GM21717 (cell line): ENCODE measurements around the gene ZNF614.
"Not testable (repeated sequence)": the region's sequence is repeated elsewhere in the genome, so short reads cannot be mapped to it uniquely, and the experiment has no call there.

Source experiments
- ATAC-seq: cut with Tn5 transposase; IDR thresholded peaks from one replicate; pipeline ENCODE4 v1.9.1; 2021; ENCODE audit warnings: mild to moderate bottlenecking, moderate library complexity; ENCODE audit not compliant: unreplicated experiment

The ZNF614 gene

DNA sequence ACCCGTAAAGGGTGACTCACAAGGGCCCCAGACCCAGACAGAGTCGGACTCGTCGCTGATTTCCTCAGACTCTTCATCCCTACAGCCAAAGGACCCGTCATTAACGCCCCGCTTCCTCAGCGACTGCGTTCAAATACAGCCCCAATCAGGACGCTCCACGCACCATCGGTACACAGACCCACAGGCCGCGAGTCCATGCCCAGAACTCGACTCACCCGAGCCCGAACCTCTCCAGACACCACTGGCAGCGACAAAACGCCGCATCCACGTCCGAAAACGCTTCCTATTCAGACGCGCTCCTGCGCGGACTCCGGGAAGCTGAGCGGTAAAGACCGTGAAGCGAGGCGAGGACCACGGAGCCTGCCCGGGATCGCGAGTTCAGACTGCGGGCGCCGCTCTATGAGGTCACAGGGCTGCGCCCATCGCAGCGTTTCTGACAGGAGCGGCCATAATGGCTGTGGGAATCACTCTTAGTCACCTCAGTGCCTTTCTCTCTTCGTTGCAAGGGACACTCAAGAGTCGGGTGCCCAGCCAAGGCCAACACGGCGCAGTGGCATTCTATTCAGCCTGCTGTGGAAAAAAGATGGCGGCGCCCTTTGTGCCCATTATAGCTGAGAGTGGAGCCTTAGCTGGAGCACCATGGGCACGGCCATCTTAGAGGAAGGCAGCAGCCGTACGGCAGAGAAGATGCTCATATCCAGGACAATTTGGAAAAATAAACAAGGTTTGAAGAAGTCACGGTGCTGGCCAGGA lies at the start of gene ZNF614:
TSS of gene ZNF614 (minus strand) at position 353 of the 753 bp plus-strand sequence. CDS start 2,634 bp downstream, outside the sequence.
- peak; percentile 64 for ATAC-seq

DNA sequence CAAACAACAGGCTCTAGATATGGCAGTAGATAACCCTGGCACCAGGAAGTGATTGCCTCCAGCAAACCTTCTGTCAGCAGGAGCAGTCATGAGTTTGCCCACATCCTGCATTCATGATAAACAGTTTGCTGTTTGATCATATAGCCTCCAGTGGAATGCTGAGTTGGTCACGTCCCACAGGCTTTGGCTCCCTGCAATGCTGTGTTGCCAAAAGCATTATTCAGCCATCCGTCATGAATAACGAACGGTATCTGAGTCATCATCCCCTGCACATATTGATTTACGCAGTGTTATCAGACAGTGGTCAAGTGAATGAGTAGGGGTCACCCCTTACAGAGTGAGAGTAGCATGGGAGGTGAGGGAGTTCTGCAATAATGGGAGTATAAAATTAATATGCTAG lies 42.3 kb upstream of the ZNF614 start:
- ATAC-seq, result no peak

DNA sequence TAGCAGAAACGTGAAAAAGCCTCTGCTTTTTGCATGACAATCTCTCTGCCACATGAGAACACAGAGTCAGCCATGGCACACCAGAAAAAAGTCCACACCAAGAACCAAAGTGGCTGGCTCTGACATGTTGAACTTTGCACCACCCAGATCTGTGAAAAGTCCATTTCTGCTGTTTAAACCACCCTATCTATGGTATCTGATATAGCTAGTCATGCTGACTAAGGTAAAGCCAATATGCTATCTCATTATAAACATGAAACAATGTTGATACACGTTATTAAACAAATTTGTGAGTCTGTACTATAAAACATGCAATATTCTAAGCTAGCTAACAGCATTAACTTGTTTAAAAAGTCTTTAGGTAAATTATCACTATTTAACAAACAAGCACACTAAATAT lies 41.5 kb upstream of the ZNF614 start:
- no peak for ATAC-seq

DNA sequence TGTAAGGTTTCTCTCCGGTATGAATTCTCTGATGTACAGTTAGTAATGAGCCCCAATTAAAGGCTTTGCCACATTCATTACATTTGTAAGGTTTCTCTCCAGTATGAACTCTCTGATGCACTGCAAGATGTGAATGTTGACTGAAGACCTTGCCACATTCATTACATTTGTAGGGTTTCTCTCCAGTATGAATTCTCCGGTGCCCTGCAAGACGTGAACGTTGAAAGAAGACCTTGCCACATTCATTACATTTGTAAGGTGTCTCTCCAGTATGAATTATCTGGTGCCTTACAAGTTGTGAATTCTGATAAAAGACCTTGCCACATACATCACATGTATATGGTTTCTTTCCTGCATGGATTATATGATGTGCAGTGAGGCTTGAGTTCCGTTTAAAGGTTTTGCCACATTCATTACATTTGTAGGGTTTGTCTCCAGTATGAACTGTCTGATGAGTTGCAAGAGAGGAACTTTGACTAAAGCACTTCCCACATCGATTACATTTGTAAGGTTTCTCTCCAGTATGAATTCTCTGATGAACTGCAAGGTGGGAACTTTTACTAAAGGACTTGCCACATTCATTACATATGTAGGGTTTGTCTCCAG lies 38.2 kb upstream of the ZNF614 start:
- ATAC-seq, result no peak

DNA sequence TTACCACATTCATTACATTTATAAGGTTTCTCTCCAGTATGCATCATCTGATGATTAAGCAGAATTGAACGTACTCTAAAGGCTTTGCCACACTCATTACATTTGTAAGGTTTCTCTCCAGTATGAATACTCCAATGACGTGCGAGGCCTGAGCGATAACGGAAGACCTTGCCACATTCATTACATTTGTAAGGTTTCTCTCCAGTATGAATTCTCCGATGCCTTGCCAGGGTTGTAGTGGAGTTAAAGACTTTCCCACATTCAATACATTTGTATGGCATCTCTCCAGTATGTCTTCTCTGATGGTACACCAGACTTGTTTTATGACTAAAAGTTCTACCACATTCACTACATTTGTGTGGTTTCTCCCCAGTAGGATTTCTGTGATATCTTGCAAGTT lies 37.2 kb upstream of the ZNF614 start:
- no peak for ATAC-seq

DNA sequence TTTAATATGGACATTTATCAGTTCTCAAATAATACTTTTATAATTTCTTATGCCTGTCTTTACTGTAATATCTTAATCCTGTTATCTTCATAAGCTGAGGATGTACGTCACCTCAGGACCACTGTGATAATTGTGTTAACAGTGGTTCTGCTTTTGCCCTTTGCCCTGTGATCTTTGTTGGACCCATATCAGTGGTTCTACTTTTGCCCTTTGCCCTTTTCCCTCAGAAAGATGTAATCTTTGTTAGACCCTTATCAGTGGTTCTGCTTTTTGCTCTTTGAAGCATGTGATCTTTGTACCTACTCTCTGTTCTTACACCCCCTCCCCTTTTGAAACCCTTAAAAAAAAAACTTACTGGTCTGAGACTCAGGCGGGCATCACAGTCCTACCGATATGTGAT lies 28.3 kb upstream of the ZNF614 start:
- ATAC-seq, result not testable (repeated sequence)

DNA sequence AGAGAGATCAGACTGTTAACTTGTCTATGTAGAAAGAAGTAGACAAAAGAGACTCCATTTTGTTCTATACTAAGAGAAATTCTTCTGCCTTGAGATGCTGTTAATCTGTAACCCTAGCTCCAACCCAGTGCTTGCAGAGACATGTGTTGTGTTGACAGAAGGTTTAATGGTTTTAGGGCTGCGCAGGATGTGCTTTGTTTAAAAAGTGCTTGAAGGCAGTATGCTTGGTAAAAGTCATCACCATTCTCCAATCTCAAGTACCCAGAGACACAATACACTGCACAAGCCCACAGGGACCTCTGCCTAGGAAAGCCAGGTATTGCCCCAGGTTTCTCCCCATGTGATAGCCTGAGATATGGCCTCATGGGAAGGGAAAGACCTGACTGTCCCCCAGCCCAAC lies 23.6 kb upstream of the ZNF614 start:
- not testable (repeated sequence) for ATAC-seq

DNA sequence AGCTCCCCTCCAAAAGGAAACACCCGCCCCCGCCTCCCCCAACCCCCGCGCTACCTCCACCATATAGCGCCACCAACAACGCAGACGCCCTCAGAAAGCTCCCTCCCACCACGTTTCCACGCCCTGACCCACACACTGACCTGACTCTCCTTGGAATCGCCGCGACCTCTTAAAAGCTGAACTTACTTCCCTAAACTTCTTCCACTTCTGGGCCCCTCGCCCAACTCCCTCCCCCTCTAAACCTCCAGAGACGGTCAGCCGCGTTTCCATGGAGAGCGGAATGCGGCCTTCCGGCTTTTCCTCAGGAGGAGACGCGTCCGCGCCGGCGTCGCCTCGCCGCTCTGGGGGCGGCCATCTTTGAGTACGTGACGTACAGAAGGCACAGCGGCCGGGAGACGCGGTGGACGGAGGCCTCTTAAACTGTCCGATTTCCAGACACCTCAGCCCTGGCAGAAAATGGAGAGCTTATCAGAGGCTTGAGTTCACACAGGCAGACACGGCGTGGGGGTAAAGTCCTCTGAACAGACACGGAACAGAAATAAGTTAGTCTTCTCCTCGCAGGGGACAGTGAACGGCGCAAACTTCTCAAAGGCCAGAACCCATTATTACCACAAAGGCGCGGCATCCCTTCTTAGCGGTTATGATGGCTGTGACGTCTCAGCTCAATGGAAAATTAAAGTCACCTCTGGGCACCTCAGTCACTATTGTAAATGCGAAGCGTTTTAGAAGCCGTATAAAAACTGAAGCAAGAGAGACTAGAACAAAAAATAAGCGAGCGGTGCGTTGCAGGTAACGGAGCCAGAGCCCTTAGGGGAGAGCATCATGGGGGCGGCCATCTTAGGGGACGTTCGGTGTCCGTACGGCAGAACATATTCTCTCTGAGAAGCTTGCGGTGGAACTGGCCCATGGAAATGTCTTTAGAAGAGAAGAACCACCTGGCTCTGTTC lies 20.6 kb upstream of the ZNF614 start, which contains the start of gene ZNF432:
TSS of gene ZNF432 (minus strand) at position 284 of the 947 bp plus-strand sequence. CDS start 1,970 bp downstream, outside the sequence.
- ATAC-seq, result peak; percentile 89

DNA sequence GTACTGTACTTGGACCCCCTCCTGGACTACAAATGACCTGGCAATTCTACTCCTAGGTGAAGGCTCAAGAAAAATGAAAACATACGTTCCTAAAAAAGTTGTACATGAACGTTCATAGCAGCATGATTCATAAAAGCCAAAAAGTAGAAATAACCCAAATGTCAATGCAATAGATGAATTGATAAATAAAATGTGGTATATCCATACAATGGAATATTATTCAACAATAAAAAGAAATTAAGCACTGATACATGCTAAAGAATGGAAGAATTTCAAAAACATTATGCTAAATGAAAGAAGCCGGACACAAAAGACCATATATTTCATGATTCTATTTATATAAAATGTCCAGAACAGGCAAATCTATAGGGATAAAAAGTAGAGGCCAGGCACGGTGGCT lies 11.0 kb upstream of the ZNF614 start:
- no peak for ATAC-seq

DNA sequence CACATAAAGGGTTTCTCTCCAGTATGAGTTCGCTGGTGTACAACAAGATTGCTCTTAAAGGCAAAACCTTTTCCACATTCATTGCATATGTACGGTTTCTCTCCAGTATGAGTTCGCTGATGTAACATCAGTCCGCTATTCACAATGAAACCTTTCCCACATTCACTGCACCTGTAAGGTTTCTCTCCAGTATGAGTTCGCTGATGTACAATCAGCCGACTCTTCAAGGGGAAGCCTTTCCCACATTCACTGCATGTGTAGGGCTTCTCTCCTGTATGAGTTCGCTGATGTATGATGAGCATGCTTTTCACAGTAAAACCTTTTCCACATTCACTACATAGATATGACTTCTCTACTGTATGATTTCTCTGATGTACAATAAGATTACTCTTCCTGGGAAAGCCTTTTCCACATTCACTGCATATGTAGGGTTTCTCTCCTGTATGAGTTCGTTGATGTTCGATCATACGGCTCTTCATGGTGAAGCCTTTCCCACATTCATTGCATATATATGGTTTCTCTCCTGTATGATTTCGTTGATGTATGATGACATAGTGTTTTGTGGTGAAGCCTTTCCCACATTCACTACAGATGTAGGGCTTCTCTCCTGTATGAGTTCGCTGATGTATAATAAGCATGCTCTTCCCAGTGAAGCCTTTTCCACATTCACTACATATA lies 6.0 kb upstream of the ZNF614 start:
- ATAC-seq, result no peak

DNA sequence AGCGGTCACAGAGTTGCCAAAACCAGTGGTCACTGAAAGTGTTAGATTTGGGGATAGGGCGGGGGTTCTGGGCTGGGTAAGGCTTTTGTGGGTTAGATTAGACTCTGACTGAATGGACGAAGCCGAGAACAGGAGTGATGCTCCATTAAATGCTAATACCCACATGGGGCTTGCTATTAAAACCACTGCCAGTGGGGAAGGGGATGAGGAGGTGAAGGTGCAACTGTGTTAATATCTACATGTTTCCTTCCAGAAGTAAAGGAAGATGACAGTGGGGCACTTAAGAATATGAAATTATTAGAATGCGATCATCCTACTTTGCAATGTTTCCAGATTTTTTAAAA lies 573 bp upstream of the ZNF614 start:
- ATAC-seq, result peak; percentile 12

DNA sequence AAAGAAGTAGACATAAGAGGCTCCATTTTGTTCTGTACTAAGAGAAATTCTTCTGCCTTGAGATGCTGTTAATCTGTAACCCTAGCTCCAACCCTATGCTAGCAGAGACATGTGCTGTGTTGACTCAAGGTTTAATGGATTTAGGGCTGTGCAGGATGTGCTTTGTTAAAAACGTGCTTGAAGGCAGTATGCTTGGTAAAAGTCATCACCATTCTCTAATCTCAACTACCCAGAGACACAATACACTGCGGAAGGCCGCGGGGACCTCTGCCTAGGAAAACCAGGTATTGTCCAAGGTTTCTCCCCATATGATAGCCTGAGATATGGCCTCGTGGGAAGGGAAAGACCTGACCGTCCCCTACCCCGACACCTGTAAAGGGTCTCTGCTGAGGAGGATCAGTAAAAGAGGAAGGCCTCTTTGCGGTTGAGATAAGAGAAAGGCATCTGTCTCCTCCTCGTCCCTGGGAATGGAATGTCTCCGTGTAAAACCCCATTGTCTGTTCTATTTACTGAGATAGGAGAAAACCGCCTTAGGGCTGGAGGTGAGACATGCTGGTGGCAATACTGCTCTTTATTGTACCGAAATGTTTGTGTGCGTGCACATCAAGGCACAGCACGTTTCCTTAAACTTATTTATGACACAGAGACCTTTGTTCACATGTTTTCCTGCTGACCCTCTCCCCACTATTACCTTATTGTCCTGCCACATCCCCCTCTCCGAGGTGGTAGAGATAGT lies 1.8 kb downstream of the ZNF614 start:
- ATAC-seq, result not testable (repeated sequence)

DNA sequence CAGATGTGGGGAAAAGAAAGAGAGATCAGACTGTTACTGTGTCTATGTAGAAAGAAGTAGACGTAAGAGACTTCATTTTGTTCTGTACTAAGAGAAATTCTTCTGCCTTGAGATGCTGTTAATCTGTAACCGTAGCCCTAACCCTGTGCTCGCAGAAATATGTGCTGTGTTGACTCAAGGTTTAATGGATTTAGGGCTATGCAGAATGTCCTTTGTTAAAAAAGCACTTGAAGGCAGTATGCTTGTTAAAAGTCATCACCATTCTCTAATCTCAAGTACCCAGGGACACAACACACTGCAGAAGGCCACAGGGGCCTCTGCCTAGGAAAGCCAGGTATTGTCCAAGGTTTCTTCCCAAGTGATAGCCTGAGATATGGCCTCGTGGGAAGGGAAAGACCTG lies 3.7 kb downstream of the ZNF614 start:
- ATAC-seq, result not testable (repeated sequence)

DNA sequence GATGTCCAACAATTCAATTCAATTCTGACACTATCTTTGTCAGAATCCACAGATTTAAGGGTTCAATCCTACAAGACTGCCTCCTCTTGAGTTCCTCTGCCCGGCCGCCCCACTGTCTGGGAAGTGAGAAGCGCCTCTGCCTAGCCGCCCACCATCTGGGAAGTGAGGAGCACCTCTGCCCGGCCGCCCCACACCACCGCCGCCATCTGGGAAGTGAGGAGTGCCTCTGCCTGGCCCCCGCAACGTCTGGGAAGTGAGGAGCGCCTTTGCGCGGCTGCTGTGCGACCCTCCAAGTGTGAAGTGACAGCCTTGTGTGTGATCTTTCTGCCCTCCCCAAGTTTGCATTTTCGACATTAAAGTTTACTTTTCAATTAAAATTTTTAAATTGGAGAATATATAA lies 6.0 kb downstream of the ZNF614 start:
- ATAC-seq, result no peak

DNA sequence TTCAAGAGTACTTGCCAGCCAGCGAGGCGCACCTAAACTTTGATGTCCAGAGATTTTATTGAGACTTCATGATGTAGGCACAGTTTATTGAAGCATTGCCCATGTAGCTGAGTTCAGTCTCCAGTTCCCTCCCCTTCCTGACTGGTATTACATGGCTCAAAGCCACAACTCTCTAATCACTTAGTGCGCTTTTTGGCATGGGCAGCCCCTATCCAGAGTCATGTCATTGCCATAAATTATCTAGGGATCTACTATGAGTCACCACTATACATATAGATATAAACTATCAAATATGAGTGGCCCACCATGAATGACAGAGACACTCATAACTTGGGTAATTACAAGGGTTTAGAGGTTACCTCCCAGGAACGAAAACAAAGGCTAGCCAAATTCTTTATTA lies 7.7 kb downstream of the ZNF614 start:
- ATAC-seq, result no peak

DNA sequence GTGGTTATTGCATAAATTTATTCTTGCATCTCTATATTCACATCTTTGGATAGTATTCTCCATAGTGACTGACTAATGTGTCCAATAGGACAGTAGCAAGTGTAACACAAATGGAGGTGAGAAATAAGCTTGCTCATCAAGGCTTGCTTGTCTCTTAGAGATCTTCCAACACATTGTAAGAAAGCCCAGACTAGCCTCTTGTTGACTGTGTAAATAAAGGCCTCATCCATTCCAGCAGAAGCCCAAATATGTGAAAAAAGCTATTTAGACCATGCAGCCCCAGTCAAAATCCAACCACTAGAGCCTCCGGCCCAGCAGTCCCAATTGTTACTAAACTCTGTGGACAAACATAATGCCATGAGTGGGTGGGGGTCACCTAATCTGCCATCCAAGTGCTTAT lies 17.5 kb downstream of the ZNF614 start:
- ATAC-seq, result no peak

DNA sequence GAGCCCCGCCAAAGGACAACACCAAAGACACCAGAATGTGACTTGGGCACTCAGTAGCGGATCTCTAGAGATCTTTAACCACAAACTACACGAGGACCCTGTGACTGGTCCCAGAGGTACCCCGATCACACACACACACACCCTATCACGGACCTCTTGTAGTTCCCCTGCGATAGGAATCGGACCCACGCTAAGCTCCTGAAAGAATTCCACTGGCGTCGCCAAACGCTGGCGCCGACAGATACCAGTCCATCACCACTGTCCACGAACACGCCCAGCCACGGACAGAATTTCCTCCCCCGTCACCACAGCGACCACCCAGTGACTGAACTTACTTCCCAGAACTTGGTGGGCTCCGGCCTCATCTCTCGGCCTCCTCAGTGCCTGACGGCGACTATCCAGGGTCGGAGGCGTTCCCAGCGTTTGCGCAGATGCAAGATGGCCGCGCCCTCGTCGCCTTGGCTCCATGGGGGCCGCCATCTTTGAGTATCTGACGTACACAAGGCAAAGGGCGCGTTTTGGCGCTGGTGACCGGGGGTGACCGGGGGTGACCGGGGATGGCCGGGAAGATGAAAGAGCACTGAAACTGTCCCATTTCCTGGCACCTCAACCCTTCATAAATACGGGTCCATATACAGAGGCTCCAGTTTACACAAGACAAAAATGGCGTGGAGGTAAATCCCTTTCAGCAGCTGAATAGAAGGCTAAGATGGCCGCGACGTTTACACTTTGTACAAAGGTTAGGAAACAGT lies 20.2 kb downstream of the ZNF614 start, which contains the start of gene ZNF615:
TSS of gene ZNF615 (minus strand) at position 406 of the 752 bp plus-strand sequence. CDS start 4,500 bp downstream, outside the sequence.
- peak; percentile 71 for ATAC-seq

DNA sequence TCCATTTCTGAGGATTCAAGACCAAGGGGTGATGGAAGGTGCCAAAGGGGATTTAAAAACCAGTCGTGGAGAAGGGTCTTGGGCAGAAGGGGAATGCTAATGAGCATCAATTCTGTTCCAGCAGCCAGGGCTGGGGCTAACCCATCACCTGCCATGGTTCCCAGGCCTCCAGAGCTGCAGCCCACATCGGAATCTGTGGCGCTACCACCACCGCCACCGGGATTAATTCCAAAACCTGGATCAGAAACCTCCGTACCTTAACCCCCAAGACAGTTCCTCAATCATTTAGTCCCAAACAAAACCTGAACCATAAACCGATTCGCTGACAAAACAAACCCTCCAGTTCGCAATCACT lies 20.8 kb downstream of the ZNF614 start:
- ATAC-seq, result no peak

DNA sequence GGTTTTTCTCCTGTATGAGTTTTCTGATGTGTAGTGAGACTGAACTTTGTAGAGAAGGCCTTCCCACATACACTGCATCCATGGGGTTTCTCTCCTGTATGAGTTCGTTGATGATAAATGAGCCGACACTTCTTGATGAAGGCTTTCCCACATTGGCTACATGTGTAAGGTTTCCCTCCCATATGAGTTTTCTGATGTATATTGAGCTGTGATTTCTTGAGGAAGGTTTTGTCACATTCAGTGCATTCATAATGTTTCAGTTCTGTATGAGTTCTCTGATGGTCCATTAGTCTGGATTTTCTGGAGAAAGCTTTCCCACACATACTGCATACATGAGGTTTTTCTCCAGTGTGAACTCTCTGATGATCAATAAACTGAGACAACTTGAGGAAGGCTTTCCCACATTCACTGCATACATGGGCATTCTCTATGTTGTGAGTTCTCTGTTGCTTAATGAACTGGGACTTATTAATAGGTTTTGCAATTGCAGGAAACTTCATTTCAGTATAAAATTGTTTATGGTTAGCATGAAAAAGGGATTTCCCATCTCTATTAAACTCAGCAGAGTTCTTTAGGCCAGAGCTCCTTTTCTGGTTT lies 34.0 kb downstream of the ZNF614 start:
- ATAC-seq, result no peak
